Nephron (organoid): ENCODE data around the gene SIL1.
A peak's percentile ranks its signal among the peaks of the same experiment; 100 is the strongest.

Experiments
- H3K27ac Mint-ChIP-seq, 3 experiments: 2 replicates each; pipeline ENCODE4 v1.8.0; 2020; ENCODE audit warnings: mixed read lengths in 3 of 3, mild to moderate bottlenecking in 2 of 3, moderate library complexity in 1 of 3
- H3K27me3 Mint-ChIP-seq: 2 replicates; pipeline ENCODE4 v1.8.0; 2021; ENCODE audit warnings: low read depth, mild to moderate bottlenecking, moderate library complexity, mixed read lengths
- H3K36me3 Mint-ChIP-seq: 2 replicates; pipeline ENCODE4 v1.8.0; 2020; ENCODE audit warnings: low read depth, mixed read lengths
- H3K4me1 Mint-ChIP-seq: 2 replicates; pipeline ENCODE4 v1.8.0; 2020; ENCODE audit warnings: mixed read lengths
- H3K4me3 Mint-ChIP-seq, 3 experiments: 2 replicates each; pipeline ENCODE4 v1.8.0; 2020; ENCODE audit warnings: mild to moderate bottlenecking in 3 of 3, mixed read lengths in 3 of 3, moderate library complexity in 2 of 3
- H3K9me3 Mint-ChIP-seq: 2 replicates; pipeline ENCODE4 v1.8.0; 2020; ENCODE audit warnings: mixed read lengths
- TF ChIP-seq, protein P1 (sequence below), 3 experiments: fragments of 200-600 bp; sonication (generic); IDR thresholded peaks; one replicate each; pipeline ENCODE4 v1.5.0; 2021; ENCODE audit warnings: antibody characterized with exemption in 3 of 3; ENCODE audit not compliant: unreplicated experiment in 3 of 3

Gene SIL1

DNA sequence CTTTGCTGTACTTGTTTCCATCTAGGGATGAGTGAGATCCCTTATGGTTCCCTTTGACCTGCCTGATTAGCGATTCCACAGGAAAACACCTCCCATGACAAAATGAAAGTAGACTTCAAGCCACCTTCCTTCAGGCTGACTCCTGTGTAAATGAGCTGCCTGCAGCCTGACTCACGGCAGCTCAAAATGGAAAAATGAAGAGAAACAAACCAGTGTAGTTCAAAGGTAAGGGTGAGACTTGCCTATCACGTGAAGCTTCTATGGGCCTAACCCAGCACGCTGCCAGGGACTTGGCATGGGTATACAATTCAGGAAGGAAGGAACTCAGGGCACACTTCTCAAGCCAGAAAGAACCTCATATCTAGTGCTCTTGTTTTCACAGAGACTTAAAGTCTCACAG, 212.9 kb downstream of the SIL1 start:
- no peaks in the 10 kb centered on the region for H3K36me3 Mint-ChIP-seq
- TF ChIP-seq, protein P1, sequence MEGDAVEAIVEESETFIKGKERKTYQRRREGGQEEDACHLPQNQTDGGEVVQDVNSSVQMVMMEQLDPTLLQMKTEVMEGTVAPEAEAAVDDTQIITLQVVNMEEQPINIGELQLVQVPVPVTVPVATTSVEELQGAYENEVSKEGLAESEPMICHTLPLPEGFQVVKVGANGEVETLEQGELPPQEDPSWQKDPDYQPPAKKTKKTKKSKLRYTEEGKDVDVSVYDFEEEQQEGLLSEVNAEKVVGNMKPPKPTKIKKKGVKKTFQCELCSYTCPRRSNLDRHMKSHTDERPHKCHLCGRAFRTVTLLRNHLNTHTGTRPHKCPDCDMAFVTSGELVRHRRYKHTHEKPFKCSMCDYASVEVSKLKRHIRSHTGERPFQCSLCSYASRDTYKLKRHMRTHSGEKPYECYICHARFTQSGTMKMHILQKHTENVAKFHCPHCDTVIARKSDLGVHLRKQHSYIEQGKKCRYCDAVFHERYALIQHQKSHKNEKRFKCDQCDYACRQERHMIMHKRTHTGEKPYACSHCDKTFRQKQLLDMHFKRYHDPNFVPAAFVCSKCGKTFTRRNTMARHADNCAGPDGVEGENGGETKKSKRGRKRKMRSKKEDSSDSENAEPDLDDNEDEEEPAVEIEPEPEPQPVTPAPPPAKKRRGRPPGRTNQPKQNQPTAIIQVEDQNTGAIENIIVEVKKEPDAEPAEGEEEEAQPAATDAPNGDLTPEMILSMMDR (IDR thresholded peaks at IDR 0.05; ENCODE audit: unreplicated experiment in 3 of 3), result no peak
- no peaks in the 10 kb centered on the region for H3K9me3 Mint-ChIP-seq
- H3K27ac Mint-ChIP-seq, result no peak overlapping the region
- peaks cover 16% of the 10 kb centered on the region for H3K4me1 Mint-ChIP-seq
- H3K27me3 Mint-ChIP-seq, result no peaks in the 10 kb centered on the region
- H3K4me3 Mint-ChIP-seq, result no peak overlapping the region

DNA sequence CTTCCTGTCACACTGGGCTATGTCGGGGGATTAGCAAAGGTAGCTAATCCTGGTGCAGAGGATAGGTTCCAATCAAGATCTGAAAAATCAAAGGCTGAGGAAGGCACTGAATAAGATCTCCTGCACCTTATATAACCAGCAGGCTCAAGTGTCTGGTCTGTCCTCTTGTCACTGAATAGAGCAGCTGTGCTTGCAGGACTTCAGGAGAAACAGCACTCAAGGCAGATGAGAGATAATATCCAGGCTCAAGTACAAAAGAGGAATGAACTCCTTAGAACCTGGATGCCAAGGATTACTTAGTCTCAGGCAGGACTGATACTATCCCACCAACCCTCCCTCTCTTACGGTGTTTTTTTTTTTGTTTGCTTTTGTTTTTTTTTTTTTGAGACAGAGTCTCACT, 214.2 kb downstream of the SIL1 start:
- Mint-ChIP-seq H3K27ac (no peak overlapping the region), H3K27me3 (no peaks in the 10 kb centered on the region), H3K36me3 (no peaks in the 10 kb centered on the region), H3K4me1 (peaks cover 20% of the 10 kb centered on the region), H3K9me3 (no peaks in the 10 kb centered on the region), H3K4me3 (no peak overlapping the region)
- TF ChIP-seq, protein P1 (IDR thresholded peaks at IDR 0.05; ENCODE audit: unreplicated experiment in 3 of 3), result no peak

DNA sequence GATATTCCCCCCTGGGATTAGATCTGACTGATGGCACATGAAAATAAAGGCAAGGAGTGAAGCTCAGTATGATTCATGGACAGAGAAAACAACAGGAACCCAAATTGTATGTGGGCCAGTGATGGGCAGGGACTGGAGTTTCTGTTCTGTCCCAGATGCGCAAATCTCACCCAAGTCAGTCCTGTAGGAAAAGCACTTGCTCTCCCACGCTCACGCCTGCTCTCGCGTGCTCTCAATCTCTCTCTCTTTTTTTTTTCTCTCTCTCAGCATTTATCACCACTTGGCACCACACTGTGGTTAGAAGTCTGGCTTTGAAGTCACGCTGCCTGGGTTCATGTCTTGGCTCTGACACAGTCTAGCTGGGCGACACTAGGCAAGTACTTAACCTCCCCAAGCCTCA, 216.6 kb downstream of the SIL1 start:
- TF ChIP-seq, protein P1 (IDR thresholded peaks at IDR 0.05; ENCODE audit: unreplicated experiment in 3 of 3), result no peak
- H3K9me3 Mint-ChIP-seq, result no peaks in the 10 kb centered on the region
- no peak overlapping the region for H3K4me3 Mint-ChIP-seq
- H3K4me1 Mint-ChIP-seq, result peaks cover 25% of the 10 kb centered on the region
- H3K27ac Mint-ChIP-seq, result no peak overlapping the region
- H3K27me3 Mint-ChIP-seq, result no peaks in the 10 kb centered on the region
- peaks cover 3% of the 10 kb centered on the region for H3K36me3 Mint-ChIP-seq

DNA sequence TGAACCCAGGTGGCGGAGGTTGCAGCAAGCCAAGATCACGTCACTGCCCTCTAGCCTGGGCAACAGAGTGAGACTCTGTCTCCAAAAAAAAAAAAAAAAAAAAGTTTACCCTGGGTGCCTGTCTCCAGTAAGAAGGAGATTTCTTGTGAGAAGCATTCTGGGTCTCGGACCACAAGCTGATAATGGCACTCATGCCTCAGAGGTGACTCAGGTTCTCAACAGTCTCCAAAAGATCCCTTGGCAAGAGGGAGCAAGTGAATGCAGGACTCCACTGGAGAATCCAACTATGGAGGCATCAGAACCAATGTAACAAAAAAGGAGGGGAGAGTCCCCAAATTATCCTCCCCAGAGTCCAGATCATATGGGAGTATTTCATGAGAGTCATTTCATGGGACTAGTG, 217.0 kb downstream of the SIL1 start:
- TF ChIP-seq, protein P1 (IDR thresholded peaks at IDR 0.05; ENCODE audit: unreplicated experiment in 3 of 3), result no peak
- H3K4me1 Mint-ChIP-seq, result peaks cover 27% of the 10 kb centered on the region
- peaks cover 3% of the 10 kb centered on the region for H3K36me3 Mint-ChIP-seq
- H3K27me3 Mint-ChIP-seq, result no peaks in the 10 kb centered on the region
- H3K27ac Mint-ChIP-seq, result no peak overlapping the region
- no peaks in the 10 kb centered on the region for H3K9me3 Mint-ChIP-seq
- no peak overlapping the region for H3K4me3 Mint-ChIP-seq

DNA sequence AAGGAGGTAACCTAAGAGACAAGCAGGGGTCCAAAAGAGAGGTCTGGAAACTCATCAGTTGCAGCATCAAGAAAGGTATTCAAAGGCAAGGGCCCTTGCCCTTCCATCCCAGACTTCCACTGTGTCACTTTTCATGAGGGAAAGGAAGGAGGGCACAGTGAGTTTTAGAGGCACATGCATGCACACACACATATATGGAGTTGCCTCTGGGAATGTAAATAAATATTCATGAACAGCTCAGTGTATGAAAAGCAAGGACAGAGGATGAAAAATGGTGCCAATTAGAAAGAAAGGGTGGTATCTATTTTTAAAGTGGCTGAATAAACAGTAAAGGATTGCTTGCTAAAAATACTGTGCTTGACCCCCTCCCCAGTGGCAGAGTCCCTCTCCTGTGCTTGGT, 217.7 kb downstream of the SIL1 start:
- TF ChIP-seq, protein P1 (IDR thresholded peaks at IDR 0.05; ENCODE audit: unreplicated experiment in 3 of 3), result no peak
- Mint-ChIP-seq H3K4me3 (no peak overlapping the region), H3K36me3 (peaks cover 3% of the 10 kb centered on the region), H3K9me3 (no peaks in the 10 kb centered on the region), H3K27ac (peak overlapping the region in 2 of 3 experiments; percentile 11 to 35), H3K4me1 (peaks cover 34% of the 10 kb centered on the region), H3K27me3 (no peaks in the 10 kb centered on the region)

DNA sequence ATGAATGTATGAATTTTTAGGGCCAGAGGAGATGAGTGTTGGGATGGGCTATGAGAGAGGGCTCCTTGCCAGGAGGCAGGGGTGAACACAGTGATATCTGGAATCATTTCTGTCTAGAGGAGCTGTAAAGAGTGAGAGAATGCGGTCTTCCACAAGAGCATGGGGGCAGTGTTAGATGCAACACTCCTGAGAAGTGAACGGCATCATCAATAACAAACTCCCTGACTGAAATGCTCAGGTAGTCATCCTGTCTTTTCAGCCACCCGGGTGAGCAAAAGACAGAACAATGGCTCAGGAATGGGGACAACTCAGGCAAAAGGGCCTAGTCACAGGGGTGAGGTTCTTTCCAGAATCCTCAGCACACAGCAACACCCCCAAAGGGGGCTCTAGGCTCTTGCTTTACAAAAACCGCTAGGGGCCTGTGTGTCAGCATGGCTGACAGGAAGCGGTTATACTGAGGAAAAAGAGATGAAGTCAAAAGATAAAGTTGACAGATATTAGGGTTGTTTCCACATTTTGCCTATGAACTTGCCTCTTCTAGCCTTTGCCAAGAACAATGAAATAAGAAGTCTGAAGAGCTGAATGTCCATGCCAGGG, 218.4 kb downstream of the SIL1 start:
- TF ChIP-seq, protein P1 (IDR thresholded peaks at IDR 0.05; ENCODE audit: unreplicated experiment in 3 of 3), result no peak
- no peak overlapping the region for H3K4me3 Mint-ChIP-seq
- H3K27me3 Mint-ChIP-seq, result no peaks in the 10 kb centered on the region
- no peaks in the 10 kb centered on the region for H3K9me3 Mint-ChIP-seq
- peak overlapping the region in 2 of 3 experiments; percentile 11 to 35 for H3K27ac Mint-ChIP-seq
- H3K4me1 Mint-ChIP-seq, result peaks cover 40% of the 10 kb centered on the region
- peaks cover 3% of the 10 kb centered on the region for H3K36me3 Mint-ChIP-seq
